ENCODE results near the gene SMAP2.

GRCh38 chr1:40423264-40423642, 49.7 kb downstream of the SMAP2 start:
- TF ChIP-seq CTCF (IDR thresholded peaks at IDR 0.05; ENCODE audit: extremely low read depth in 1 of 2, insufficient read depth in 1 of 2, low read depth in 1 of 2, low read length in 2 of 2) = no peak
- TF ChIP-seq EZH2 (IDR thresholded peaks at IDR 0.05; ENCODE audit: borderline replicate concordance, low read depth, low read length, severe bottlenecking) = no peak
- TF ChIP-seq MAX (IDR thresholded peaks at IDR 0.05; ENCODE audit: insufficient read depth, insufficient read length) = no peak
- no peak for TF ChIP-seq POLR2A (IDR thresholded peaks at IDR 0.05; ENCODE audit: low read depth, low read length)
- TF ChIP-seq POLR2AphosphoS5 (IDR thresholded peaks at IDR 0.05; ENCODE audit: insufficient read depth, low read depth, low read length) = no peak
- TF ChIP-seq FOS (IDR thresholded peaks at IDR 0.05; ENCODE audit: borderline replicate concordance, insufficient read depth, low read length) = no peak
